Nephron (organoid): ENCODE measurements around the gene TTC29.
"Not testable (repeated sequence)": the region's sequence is repeated elsewhere in the genome, so short reads cannot be mapped to it uniquely, and the experiment has no call there.

Experiments used
- H3K27ac Mint-ChIP-seq, 3 experiments: 2 replicates each; pipeline ENCODE4 v1.8.0; 2020; ENCODE audit warnings: mixed read lengths in 3 of 3, mild to moderate bottlenecking in 2 of 3, moderate library complexity in 1 of 3
- H3K27me3 Mint-ChIP-seq: 2 replicates; pipeline ENCODE4 v1.8.0; 2021; ENCODE audit warnings: low read depth, mild to moderate bottlenecking, moderate library complexity, mixed read lengths
- H3K36me3 Mint-ChIP-seq: 2 replicates; pipeline ENCODE4 v1.8.0; 2020; ENCODE audit warnings: low read depth, mixed read lengths
- H3K4me1 Mint-ChIP-seq: 2 replicates; pipeline ENCODE4 v1.8.0; 2020; ENCODE audit warnings: mixed read lengths
- H3K4me3 Mint-ChIP-seq, 3 experiments: 2 replicates each; pipeline ENCODE4 v1.8.0; 2020; ENCODE audit warnings: mild to moderate bottlenecking in 3 of 3, mixed read lengths in 3 of 3, moderate library complexity in 2 of 3
- H3K9me3 Mint-ChIP-seq: 2 replicates; pipeline ENCODE4 v1.8.0; 2020; ENCODE audit warnings: mixed read lengths
- TF ChIP-seq, protein P1 (sequence below), 3 experiments: fragments of 200-600 bp; sonication (generic); IDR thresholded peaks; one replicate each; pipeline ENCODE4 v1.5.0; 2021; ENCODE audit warnings: antibody characterized with exemption in 3 of 3; ENCODE audit not compliant: unreplicated experiment in 3 of 3

The TTC29 gene

GRCh38 chr4:146776691-146777090 is 169.0 kb downstream of the TTC29 start:
- TF ChIP-seq, protein P1, sequence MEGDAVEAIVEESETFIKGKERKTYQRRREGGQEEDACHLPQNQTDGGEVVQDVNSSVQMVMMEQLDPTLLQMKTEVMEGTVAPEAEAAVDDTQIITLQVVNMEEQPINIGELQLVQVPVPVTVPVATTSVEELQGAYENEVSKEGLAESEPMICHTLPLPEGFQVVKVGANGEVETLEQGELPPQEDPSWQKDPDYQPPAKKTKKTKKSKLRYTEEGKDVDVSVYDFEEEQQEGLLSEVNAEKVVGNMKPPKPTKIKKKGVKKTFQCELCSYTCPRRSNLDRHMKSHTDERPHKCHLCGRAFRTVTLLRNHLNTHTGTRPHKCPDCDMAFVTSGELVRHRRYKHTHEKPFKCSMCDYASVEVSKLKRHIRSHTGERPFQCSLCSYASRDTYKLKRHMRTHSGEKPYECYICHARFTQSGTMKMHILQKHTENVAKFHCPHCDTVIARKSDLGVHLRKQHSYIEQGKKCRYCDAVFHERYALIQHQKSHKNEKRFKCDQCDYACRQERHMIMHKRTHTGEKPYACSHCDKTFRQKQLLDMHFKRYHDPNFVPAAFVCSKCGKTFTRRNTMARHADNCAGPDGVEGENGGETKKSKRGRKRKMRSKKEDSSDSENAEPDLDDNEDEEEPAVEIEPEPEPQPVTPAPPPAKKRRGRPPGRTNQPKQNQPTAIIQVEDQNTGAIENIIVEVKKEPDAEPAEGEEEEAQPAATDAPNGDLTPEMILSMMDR (IDR thresholded peaks at IDR 0.05; ENCODE audit: unreplicated experiment in 3 of 3): no peak
- Mint-ChIP-seq H3K4me3 (no peak overlapping the region), H3K27me3 (no peaks in the 10 kb centered on the region), H3K9me3 (no peaks in the 10 kb centered on the region), H3K36me3 (no peaks in the 10 kb centered on the region), H3K4me1 (no peaks in the 10 kb centered on the region), H3K27ac (no peak overlapping the region)

DNA sequence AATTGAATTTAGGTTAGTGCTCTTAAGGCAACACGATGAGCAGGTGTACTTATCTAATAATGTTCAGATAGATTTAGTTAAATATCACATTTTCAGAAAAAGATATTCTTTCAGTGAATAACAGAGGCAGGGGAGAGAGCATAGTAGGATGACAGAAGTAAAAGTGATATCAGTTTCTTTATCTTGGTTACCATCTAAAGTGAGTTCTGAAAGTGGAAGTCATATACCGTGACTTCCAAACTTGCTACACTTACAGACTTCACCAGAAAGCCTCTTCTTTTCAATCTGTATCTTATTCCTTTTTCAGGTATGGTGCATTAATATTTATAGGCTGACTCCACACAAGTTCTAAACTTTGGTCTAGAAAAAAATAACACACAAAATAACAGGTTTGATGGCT is 182.1 kb downstream of the TTC29 start:
- H3K27ac Mint-ChIP-seq: no peak overlapping the region
- no peaks in the 10 kb centered on the region for H3K4me1 Mint-ChIP-seq
- H3K4me3 Mint-ChIP-seq: no peak overlapping the region
- H3K27me3 Mint-ChIP-seq: peaks cover 3% of the 10 kb centered on the region
- no peaks in the 10 kb centered on the region for H3K36me3 Mint-ChIP-seq
- TF ChIP-seq, protein P1 (IDR thresholded peaks at IDR 0.05; ENCODE audit: unreplicated experiment in 3 of 3): no peak
- H3K9me3 Mint-ChIP-seq: peaks cover 9% of the 10 kb centered on the region

- H3K4me3 Mint-ChIP-seq: no peak overlapping the region
- peaks cover 5% of the 10 kb centered on the region for H3K27me3 Mint-ChIP-seq
- H3K9me3 Mint-ChIP-seq: peaks cover 19% of the 10 kb centered on the region
- H3K36me3 Mint-ChIP-seq: no peaks in the 10 kb centered on the region
- no peak overlapping the region for H3K27ac Mint-ChIP-seq
- TF ChIP-seq, protein P1 (IDR thresholded peaks at IDR 0.05; ENCODE audit: unreplicated experiment in 3 of 3): no peak
- no peaks in the 10 kb centered on the region for H3K4me1 Mint-ChIP-seq
Observed at GRCh38 chr4:146762016-146762415, 183.6 kb downstream of the TTC29 start.

- H3K27me3 Mint-ChIP-seq: no peaks in the 10 kb centered on the region
- H3K36me3 Mint-ChIP-seq: no peaks in the 10 kb centered on the region
- no peak overlapping the region for H3K27ac Mint-ChIP-seq
- TF ChIP-seq, protein P1 (IDR thresholded peaks at IDR 0.05; ENCODE audit: unreplicated experiment in 3 of 3): no peak
- no peaks in the 10 kb centered on the region for H3K4me1 Mint-ChIP-seq
- no peaks in the 10 kb centered on the region for H3K9me3 Mint-ChIP-seq
- no peak overlapping the region for H3K4me3 Mint-ChIP-seq
Observed at GRCh38 chr4:146742416-146742815, 203.2 kb downstream of the TTC29 start.

- Mint-ChIP-seq H3K36me3 (no peaks in the 10 kb centered on the region), H3K27me3 (no peaks in the 10 kb centered on the region), H3K9me3 (no peaks in the 10 kb centered on the region), H3K4me3 (no peak overlapping the region), H3K27ac (no peak overlapping the region), H3K4me1 (no peaks in the 10 kb centered on the region)
- TF ChIP-seq, protein P1 (IDR thresholded peaks at IDR 0.05; ENCODE audit: unreplicated experiment in 3 of 3): no peak
Observed at GRCh38 chr4:146739182-146739581, 206.5 kb downstream of the TTC29 start.

DNA sequence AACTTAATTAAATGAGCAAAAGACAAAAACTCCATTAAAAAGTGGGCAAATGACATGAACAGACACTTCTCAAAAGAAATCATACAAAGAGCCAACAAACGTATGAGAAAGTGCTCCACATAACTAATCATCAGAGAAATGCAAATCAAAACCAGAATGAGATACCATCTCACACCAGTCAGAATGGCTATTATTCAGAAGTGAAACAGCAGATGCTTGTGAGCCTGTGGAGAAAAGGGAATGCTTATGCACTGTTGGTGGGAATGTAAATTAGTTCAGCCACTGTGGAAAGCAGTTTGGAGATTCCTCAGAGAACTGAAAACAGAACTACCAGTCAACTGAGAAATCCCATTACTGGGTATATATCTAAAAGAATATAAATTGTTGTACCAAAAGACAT is 222.1 kb downstream of the TTC29 start:
- H3K36me3 Mint-ChIP-seq, H3K9me3 Mint-ChIP-seq, H3K27me3 Mint-ChIP-seq, H3K4me3 Mint-ChIP-seq, H3K27ac Mint-ChIP-seq, H3K4me1 Mint-ChIP-seq: not testable (repeated sequence)
